Stimulated activated naive CD8-positive, alpha-beta T cell treated with anti-CD3 and anti-CD28 coated beads, Interleukin-15, Interleukin-2, amounts not matched to agents 100 ng/mL and 50 ng/mL, for 24 hours (primary cell): Measurements from ENCODE around the gene TRIM72.
"Not testable (repeated sequence)": the region's sequence is repeated elsewhere in the genome, so short reads cannot be mapped to it uniquely, and the experiment has no call there.

Experiments
- H3K27ac Mint-ChIP-seq: one replicate; pipeline ENCODE4 v1.8.0; 2021; ENCODE audit warnings: mild to moderate bottlenecking, mixed read lengths
- H3K27me3 Mint-ChIP-seq: one replicate; pipeline ENCODE4 v1.8.0; 2021; ENCODE audit warnings: mixed read lengths
- H3K36me3 Mint-ChIP-seq: one replicate; pipeline ENCODE4 v1.8.0; 2021; ENCODE audit warnings: low read depth, mixed read lengths
- H3K4me1 Mint-ChIP-seq: one replicate; pipeline ENCODE4 v1.8.0; 2021; ENCODE audit warnings: low read depth, mixed read lengths
- H3K4me3 Mint-ChIP-seq: one replicate; pipeline ENCODE4 v1.8.0; 2021; ENCODE audit warnings: mild to moderate bottlenecking, mixed read lengths
- H3K9me3 Mint-ChIP-seq: one replicate; pipeline ENCODE4 v1.8.0; 2021; ENCODE audit warnings: mixed read lengths

Gene TRIM72

GRCh38 chr16:31251435-31251834, 37.5 kb downstream of the TRIM72 start:
- Mint-ChIP-seq H3K4me1 (peaks cover 40% of the 10 kb centered on the region), H3K27ac (no peak overlapping the region), H3K9me3 (no peaks in the 10 kb centered on the region), H3K27me3 (no peaks in the 10 kb centered on the region), H3K4me3 (no peak overlapping the region), H3K36me3 (no peaks in the 10 kb centered on the region)

GRCh38 chr16:31253642-31254045, 39.7 kb downstream of the TRIM72 start:
- Mint-ChIP-seq H3K4me3 (peak overlapping the region; percentile 8), H3K9me3 (no peaks in the 10 kb centered on the region), H3K4me1 (peaks cover 40% of the 10 kb centered on the region), H3K27ac (peak overlapping the region; percentile 77), H3K36me3 (no peaks in the 10 kb centered on the region), H3K27me3 (no peaks in the 10 kb centered on the region)

- Mint-ChIP-seq H3K4me1 (peaks cover 35% of the 10 kb centered on the region), H3K27ac (no peak overlapping the region), H3K9me3 (no peaks in the 10 kb centered on the region)
Measured at GRCh38 chr16:31256466-31256865, 42.5 kb downstream of the TRIM72 start.

GRCh38 chr16:31258366-31258765, 44.4 kb downstream of the TRIM72 start:
- no peaks in the 10 kb centered on the region for H3K9me3 Mint-ChIP-seq
- H3K27me3 Mint-ChIP-seq: no peaks in the 10 kb centered on the region
- H3K4me3 Mint-ChIP-seq: no peak overlapping the region
- no peaks in the 10 kb centered on the region for H3K36me3 Mint-ChIP-seq
- no peak overlapping the region for H3K27ac Mint-ChIP-seq
- peaks cover 35% of the 10 kb centered on the region for H3K4me1 Mint-ChIP-seq

More at GRCh38 chr16:31256466-31256865, 42.5 kb downstream of the TRIM72 start:
- no peaks in the 10 kb centered on the region for H3K27me3 Mint-ChIP-seq
- no peaks in the 10 kb centered on the region for H3K36me3 Mint-ChIP-seq
- no peak overlapping the region for H3K4me3 Mint-ChIP-seq

- H3K27ac Mint-ChIP-seq: peak overlapping the region; percentile 7
- H3K4me1 Mint-ChIP-seq: peaks cover 31% of the 10 kb centered on the region
- peak overlapping the region; percentile 57 for H3K4me3 Mint-ChIP-seq
- H3K36me3 Mint-ChIP-seq: no peaks in the 10 kb centered on the region
- no peaks in the 10 kb centered on the region for H3K9me3 Mint-ChIP-seq
- no peaks in the 10 kb centered on the region for H3K27me3 Mint-ChIP-seq
Measured at GRCh38 chr16:31260136-31260931, 46.4 kb downstream of the TRIM72 start.

- H3K9me3 Mint-ChIP-seq: no peaks in the 10 kb centered on the region
- H3K4me3 Mint-ChIP-seq: peak overlapping the region; percentile 26
- H3K4me1 Mint-ChIP-seq: peaks cover 47% of the 10 kb centered on the region
- H3K27ac Mint-ChIP-seq: peak overlapping the region; percentile 45
- H3K27me3 Mint-ChIP-seq: no peaks in the 10 kb centered on the region
- no peaks in the 10 kb centered on the region for H3K36me3 Mint-ChIP-seq
Measured at GRCh38 chr16:31262084-31262483, 48.2 kb downstream of the TRIM72 start.

- Mint-ChIP-seq H3K27me3 (no peaks in the 10 kb centered on the region), H3K27ac (peak overlapping the region; percentile 82), H3K9me3 (no peaks in the 10 kb centered on the region), H3K36me3 (no peaks in the 10 kb centered on the region), H3K4me3 (peak overlapping the region; percentile 44), H3K4me1 (peaks cover 52% of the 10 kb centered on the region)
Measured at GRCh38 chr16:31265329-31266245, 51.7 kb downstream of the TRIM72 start.

- H3K4me3 Mint-ChIP-seq: peak overlapping the region; percentile 70
- no peaks in the 10 kb centered on the region for H3K36me3 Mint-ChIP-seq
Measured at GRCh38 chr16:31267332-31268032, 53.6 kb downstream of the TRIM72 start.

GRCh38 chr16:31268033-31268365, 54.1 kb downstream of the TRIM72 start:
- Mint-ChIP-seq H3K27me3 (no peaks in the 10 kb centered on the region), H3K27ac (peak overlapping the region; percentile 96), H3K4me3 (peak overlapping the region; percentile 70), H3K4me1 (peaks cover 42% of the 10 kb centered on the region), H3K9me3 (no peaks in the 10 kb centered on the region), H3K36me3 (no peaks in the 10 kb centered on the region)

More at GRCh38 chr16:31267332-31268032, 53.6 kb downstream of the TRIM72 start:
- H3K9me3 Mint-ChIP-seq: no peaks in the 10 kb centered on the region
- H3K27me3 Mint-ChIP-seq: no peaks in the 10 kb centered on the region
- peak overlapping the region; percentile 96 for H3K27ac Mint-ChIP-seq
- H3K4me1 Mint-ChIP-seq: peaks cover 44% of the 10 kb centered on the region

- Mint-ChIP-seq H3K27me3 (no peaks in the 10 kb centered on the region), H3K9me3 (no peaks in the 10 kb centered on the region), H3K27ac (peak overlapping the region; percentile 18), H3K4me1 (peaks cover 36% of the 10 kb centered on the region), H3K36me3 (no peaks in the 10 kb centered on the region), H3K4me3 (no peak overlapping the region)
Measured at GRCh38 chr16:31268891-31269290, 55.0 kb downstream of the TRIM72 start.

GRCh38 chr16:31269541-31269940, 55.6 kb downstream of the TRIM72 start:
- Mint-ChIP-seq H3K27me3 (no peaks in the 10 kb centered on the region), H3K9me3 (no peaks in the 10 kb centered on the region), H3K4me1 (peaks cover 36% of the 10 kb centered on the region), H3K4me3 (no peak overlapping the region), H3K27ac (no peak overlapping the region), H3K36me3 (no peaks in the 10 kb centered on the region)

- H3K27me3 Mint-ChIP-seq, H3K9me3 Mint-ChIP-seq, H3K36me3 Mint-ChIP-seq, H3K27ac Mint-ChIP-seq, H3K4me3 Mint-ChIP-seq: not testable (repeated sequence)
- peaks cover 35% of the 10 kb centered on the region for H3K4me1 Mint-ChIP-seq
Measured at GRCh38 chr16:31269973-31270372, 56.1 kb downstream of the TRIM72 start.

- Mint-ChIP-seq H3K27ac (no peak overlapping the region), H3K36me3 (no peaks in the 10 kb centered on the region), H3K4me3 (no peak overlapping the region), H3K9me3 (no peaks in the 10 kb centered on the region), H3K4me1 (peaks cover 26% of the 10 kb centered on the region), H3K27me3 (no peaks in the 10 kb centered on the region)
Measured at GRCh38 chr16:31270795-31271194, 56.9 kb downstream of the TRIM72 start.

GRCh38 chr16:31271621-31272190, 57.8 kb downstream of the TRIM72 start:
- H3K9me3 Mint-ChIP-seq: no peaks in the 10 kb centered on the region
- H3K36me3 Mint-ChIP-seq: no peaks in the 10 kb centered on the region
- H3K4me3 Mint-ChIP-seq: no peak overlapping the region
- H3K4me1 Mint-ChIP-seq: peaks cover 17% of the 10 kb centered on the region
- H3K27ac Mint-ChIP-seq: no peak overlapping the region
- no peaks in the 10 kb centered on the region for H3K27me3 Mint-ChIP-seq
